HG02642 (cell line): ENCODE measurements around the gene ABCA2.

Experiments used
- ATAC-seq: cut with Tn5 transposase; IDR thresholded peaks from one replicate; pipeline ENCODE4 v1.9.1; 2021; ENCODE audit warnings: mild to moderate bottlenecking; ENCODE audit not compliant: unreplicated experiment, poor library complexity

The ABCA2 gene

DNA sequence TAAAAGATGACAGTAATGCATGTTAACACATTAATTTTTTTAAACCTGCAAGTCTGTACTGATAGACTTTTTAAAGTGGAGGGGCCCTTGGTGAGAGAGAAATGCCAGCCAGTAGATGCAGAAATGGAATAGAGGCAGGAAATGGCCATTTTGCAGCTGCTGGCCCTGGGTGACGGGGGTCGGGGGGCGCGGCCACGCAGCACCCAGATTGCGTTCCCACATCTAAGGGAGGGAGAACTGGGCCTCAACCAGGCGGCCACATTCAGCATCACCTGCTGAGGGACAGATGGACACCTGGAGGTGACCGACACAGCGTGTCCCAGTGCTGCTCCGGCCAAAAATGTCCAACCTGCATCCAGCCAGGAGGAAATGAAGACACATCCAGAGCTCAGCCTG, 25.4 kb downstream of the ABCA2 start:
- no peak for ATAC-seq

GRCh38 chr9:137001857-137002645, 26.0 kb downstream of the ABCA2 start:
- no peak for ATAC-seq

- ATAC-seq = peak; percentile 72
These were observed 27.7 kb downstream of the ABCA2 start for GRCh38 chr9:137000177-137000930.

DNA sequence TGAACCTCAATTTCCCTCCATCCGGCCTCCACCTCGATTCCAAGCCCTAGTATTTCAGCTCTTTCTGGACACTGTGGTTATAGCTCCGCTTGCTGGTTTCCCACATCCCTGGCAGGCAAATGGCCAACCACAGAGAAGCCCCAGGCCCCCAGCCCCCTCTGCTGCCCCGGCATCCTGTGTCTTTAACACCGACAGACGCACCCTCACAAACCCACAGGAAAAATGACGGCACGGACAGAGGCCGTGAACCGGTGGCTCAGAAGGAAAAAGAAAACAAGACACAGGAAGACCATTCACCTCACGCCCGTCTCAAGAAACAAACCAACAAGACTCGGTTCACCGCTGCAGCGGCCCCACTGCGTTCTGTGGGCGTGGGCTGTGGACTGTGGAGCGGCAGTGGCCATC, 30.2 kb downstream of the ABCA2 start:
- ATAC-seq = no peak

GRCh38 chr9:136997371-136997770, 30.7 kb downstream of the ABCA2 start:
- no peak for ATAC-seq

DNA sequence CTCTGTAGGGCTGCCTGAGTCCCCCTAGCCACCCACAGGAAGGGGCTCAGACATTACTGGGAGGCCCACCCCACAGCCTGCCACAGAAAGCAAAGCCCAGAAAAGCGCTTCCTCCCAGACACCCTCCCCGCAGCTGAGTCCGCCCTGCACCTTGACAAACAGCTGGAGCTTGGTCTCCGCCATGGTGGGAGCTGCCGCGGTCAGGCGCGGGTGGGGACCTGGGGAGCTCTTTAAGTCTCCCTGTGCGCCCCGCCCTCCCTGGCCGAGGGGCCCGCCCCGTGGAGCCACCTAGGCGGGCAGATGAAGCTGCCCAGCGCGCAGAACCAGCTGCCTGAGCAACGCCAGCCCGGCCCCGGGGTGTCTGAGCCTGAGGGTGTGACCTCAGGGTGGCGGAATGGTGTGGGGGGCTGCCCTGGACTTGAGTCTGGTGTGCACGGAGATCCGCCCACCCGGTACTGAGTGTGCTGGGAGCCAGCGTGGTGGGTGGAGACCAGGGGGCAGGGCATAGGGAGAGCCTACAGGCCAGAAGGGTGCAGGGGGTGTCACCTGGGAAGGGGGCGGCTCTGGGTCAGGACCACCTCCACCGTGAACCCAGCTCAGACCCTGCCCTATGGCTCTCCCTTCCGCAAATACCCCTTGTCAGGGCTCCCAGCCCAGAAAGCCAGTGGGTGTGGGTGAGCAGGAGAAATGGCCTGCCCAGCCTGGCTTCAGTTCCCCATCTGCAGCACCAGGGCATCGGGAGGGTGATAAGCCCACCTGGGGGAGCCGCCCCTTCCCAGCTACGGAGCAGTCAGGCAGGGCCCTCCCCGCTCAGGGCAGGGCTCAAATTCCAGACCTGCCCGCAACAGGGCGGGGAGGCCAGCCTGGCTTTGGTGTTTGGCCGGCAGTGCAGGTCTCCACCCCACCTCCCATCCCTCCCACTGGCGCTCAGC, 31.4 kb downstream of the ABCA2 start, which contains the start of gene CLIC3:
CLIC3 (minus strand) TSS at position 208 of the 932 bp plus-strand sequence; CDS start at position 183, 25 bp downstream.
- no peak for ATAC-seq

GRCh38 chr9:136995772-136996311, 32.2 kb downstream of the ABCA2 start:
- no peak for ATAC-seq

DNA sequence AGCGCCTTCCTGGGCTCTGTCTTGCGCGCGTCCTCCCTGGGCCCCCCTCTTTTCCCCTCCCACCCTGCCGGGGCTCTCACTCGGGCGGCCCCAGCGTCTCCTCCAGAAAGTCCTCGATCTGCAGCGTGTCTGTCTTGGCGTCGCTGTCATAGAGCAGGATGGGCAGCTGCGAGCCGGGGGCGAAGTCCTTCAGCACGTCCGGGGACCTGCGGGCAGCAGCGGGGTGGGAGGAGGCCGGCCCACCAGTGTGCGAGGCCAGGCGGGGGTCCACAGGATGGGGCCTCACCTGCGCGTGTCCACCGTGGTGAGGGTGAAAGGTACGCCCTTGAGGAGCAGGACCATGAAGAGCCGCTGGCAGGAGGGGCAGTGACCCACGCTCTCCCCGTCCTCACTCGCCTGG, 32.7 kb downstream of the ABCA2 start:
- no peak for ATAC-seq

DNA sequence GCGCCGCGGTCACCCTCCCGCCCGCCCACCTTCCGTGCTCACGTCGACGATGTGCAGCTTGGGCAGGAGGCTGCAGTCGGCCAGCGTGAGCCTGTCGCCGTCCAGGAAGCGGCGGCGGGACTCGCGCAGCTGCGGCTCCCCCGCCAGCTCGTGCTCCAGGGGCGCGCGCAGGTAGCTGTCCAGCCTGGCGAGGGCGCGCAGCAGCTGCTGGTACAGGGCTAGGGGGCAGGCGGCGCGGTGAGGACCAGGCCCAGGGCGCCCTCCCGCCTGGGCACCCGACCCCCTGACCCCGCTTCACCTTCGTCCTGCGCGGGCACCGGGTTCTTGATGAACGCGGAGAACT, 33.2 kb downstream of the ABCA2 start:
- ATAC-seq = no peak

GRCh38 chr9:136994180-136994887, 33.7 kb downstream of the ABCA2 start:
- no peak for ATAC-seq

DNA sequence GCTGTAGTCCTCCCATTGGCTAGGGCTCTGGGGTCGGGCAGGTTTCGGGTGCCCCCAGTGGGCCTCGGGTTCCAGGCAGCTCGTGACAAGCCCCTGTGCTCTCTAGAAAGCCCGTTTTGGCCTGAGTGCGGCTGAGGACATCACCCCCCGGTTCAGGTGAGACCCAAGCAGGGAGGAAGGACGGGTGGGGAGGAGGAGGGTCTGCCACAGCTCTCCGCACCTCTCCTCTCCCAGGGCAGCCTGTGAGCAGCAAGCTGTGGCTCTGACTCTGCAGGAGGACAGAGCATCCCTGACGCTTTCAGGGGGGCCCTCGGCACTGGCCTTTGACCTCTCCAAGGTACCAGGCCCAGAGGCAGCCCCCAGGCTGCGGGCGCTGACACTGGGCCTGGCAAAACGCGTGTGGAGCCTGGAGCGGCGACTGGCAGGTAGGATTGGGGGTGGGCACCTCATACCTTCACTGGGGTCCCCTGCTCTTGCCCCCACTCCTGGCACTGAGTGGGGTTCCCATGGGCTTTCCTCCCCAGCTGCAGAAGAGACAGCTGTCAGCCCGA, 35.1 kb downstream of the ABCA2 start:
- ATAC-seq = no peak

DNA sequence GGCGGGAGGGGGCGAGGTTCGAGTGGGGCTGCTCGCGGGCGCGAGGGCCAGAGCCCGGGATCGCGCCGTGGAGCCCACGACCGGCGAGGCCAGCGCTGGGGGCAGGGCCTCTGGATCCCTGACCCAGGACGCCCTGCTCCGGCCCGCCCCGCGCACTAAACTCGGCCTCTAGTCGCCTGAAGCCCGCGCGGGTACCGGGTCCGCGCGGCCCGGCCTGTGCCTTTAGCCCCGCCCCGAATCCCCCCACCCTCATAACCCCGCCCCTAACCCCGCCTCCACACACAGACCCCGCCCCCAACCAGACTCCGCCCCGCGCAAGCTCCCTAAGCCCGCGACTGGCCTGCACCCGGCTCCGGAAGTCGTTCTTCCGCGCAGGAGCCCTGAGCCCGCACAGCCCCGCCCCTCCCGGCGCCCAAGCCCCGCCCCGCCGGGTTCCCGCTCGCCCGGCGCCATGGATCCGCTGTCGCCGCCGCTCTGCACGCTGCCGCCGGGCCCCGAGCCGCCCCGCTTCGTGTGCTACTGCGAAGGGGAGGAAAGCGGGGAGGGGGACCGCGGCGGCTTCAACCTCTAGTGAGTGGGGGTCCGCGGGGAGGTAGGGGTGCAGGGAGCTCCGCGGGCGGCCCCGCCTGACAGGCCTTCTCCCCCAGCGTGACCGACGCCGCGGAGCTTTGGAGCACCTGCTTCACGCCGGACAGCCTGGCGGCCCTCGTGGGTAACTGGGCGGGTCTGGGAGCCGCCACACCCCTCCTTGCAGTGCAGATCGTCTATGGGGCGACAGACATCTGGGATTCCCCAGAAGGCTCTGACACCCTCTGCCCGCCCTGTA, 35.8 kb downstream of the ABCA2 start, which contains the start of gene PAXX:
PAXX (plus strand) TSS at position 430 of the 826 bp plus-strand sequence; CDS start at position 452, 22 bp downstream.
- ATAC-seq = peak; percentile 85

GRCh38 chr9:136990242-136990911, 37.7 kb downstream of the ABCA2 start:
- ATAC-seq = no peak

GRCh38 chr9:136988872-136989271, 39.2 kb downstream of the ABCA2 start:
- no peak for ATAC-seq

GRCh38 chr9:136985853-136986252, 42.2 kb downstream of the ABCA2 start:
- no peak for ATAC-seq

- ATAC-seq = no peak
These were observed 42.9 kb downstream of the ABCA2 start for GRCh38 chr9:136985027-136985602.

DNA sequence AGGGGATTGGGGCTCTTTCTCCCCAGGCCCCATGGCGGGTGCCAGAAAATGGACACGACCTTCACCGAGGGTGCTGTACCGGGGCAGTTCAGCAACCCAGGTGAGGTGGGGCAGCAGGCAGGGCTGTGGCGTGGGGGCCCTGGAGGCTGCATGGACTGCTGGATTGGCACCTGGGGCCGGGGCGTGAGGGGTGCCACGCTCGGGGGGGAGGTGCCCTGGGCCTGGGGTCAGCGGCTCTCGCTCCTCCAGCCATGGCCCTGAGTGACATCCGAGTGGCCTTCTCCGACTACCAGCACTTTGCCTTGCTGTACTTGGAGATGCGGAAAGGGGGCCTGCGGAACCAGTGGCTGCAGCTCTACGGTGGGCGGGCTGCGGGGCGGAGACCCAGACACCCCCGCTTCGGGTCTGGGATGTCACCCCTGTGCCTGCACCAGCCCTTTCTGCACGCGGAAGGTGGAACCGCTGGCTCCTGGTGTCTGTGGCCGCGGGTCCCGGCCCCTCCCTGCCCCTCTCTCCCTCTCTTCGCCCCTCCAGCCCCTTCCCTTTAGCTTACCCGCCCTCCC, 43.5 kb downstream of the ABCA2 start:
- ATAC-seq = no peak
